Measurements from ENCODE around the gene PISD.

GRCh38 chr22:31637447-31637890 lies 24.5 kb downstream of the PISD start:
- TF ChIP-seq EP300 (IDR thresholded peaks at IDR 0.05; ENCODE audit: low read depth) (no peak), POLR2A (IDR thresholded peaks at IDR 0.05) (no peak)
